ENCODE results near the gene ASPSCR1. TPM values are rescaled to one million over a fixed set of nuclear protein-coding genes. Genes with fewer than 3 reads are reported as not detected.

ASPSCR1 gene
- total and polyA plus RNA-seq, 2 of the 13 experiments (the other 11 are each of a cell fraction or from before 2014, with no cell fraction given), result 274 to 314 TPM

DNA sequence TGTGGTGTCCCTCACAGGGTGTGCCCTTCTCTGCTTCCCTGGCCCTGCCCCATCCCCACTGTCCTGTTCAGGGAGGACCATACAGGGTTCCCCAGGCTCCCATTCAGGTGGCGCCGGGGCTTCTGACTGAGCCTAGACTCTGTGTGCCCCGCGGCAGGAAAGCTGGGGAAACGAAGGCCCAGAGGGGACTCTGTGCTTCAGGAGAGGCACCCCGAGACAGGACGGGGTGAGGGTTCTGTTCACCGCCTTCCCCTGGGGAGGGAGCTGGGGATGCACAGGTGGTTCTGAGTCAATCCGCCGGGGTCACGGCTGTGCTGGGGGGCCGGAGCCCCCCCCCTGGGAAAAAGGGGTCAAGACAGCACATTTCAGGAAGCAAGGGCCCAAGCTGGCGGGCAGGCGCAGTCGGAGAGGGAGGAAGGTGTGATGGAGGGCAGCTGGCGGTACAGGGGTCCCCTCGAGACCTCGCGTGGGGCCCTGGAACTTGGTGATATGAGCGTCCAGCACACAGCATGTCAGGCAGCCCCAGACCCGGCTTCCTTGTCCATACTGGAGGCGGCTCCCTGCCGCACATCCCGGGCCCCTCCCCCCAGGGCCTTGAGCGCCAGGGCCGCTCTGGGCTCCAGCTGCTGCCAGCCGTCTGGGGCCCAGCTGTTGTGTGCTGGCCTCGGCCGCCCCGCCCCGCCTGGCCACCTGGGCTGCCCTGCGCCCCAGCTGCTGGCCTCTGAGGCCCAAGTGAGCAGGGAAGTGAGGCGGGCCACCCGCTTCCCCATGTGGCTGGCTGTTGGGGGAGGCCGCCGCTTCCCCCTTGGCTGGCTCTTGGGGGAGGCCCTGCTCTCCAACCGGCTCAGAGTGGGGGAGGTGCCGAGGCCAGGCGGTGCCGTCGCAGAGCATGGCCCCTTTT is 10.8 kb upstream of the ASPSCR1 start (continued):
- TF ChIP-seq, protein P1, sequence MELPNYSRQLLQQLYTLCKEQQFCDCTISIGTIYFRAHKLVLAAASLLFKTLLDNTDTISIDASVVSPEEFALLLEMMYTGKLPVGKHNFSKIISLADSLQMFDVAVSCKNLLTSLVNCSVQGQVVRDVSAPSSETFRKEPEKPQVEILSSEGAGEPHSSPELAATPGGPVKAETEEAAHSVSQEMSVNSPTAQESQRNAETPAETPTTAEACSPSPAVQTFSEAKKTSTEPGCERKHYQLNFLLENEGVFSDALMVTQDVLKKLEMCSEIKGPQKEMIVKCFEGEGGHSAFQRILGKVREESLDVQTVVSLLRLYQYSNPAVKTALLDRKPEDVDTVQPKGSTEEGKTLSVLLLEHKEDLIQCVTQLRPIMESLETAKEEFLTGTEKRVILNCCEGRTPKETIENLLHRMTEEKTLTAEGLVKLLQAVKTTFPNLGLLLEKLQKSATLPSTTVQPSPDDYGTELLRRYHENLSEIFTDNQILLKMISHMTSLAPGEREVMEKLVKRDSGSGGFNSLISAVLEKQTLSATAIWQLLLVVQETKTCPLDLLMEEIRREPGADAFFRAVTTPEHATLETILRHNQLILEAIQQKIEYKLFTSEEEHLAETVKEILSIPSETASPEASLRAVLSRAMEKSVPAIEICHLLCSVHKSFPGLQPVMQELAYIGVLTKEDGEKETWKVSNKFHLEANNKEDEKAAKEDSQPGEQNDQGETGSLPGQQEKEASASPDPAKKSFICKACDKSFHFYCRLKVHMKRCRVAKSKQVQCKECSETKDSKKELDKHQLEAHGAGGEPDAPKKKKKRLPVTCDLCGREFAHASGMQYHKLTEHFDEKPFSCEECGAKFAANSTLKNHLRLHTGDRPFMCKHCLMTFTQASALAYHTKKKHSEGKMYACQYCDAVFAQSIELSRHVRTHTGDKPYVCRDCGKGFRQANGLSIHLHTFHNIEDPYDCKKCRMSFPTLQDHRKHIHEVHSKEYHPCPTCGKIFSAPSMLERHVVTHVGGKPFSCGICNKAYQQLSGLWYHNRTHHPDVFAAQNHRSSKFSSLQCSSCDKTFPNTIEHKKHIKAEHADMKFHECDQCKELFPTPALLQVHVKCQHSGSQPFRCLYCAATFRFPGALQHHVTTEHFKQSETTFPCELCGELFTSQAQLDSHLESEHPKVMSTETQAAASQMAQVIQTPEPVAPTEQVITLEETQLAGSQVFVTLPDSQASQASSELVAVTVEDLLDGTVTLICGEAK (IDR thresholded peaks at IDR 0.05), result no peak
- TF ChIP-seq, protein P1 (CRISPR knock-in tag; IDR thresholded peaks at IDR 0.05), result peak; percentile 69; the same call in 1 of the 2 replicates
- TF ChIP-seq SAFB2 (CRISPR knock-in tag; IDR thresholded peaks at IDR 0.05; ENCODE audit: borderline replicate concordance, low read depth), result no peak; the same call in none of the 2 replicates
- TF ChIP-seq ZNF577 (CRISPR knock-in tag; IDR thresholded peaks at IDR 0.05; ENCODE audit: borderline replicate concordance, low read depth), result no peak
- peak; percentile 17; the same call in 1 of the 2 replicates for TF ChIP-seq ZFP90 (CRISPR knock-in tag; IDR thresholded peaks at IDR 0.05; ENCODE audit: borderline replicate concordance)
- TF ChIP-seq ZUFSP (CRISPR knock-in tag; IDR thresholded peaks at IDR 0.05; ENCODE audit: borderline replicate concordance), result no peak
- TF ChIP-seq ZMYM3 (CRISPR knock-in tag; IDR thresholded peaks at IDR 0.05), result peak; percentile 73
- TF ChIP-seq ETV5 (CRISPR knock-in tag; IDR thresholded peaks at IDR 0.05; ENCODE audit: borderline replicate concordance), result peak; percentile 47; the same call in 1 of the 2 replicates
- peak; percentile 80; the same call in 1 of the 2 replicates for TF ChIP-seq SMAD3 (CRISPR knock-in tag; IDR thresholded peaks at IDR 0.05)
- no peak for TF ChIP-seq NFRKB (IDR thresholded peaks at IDR 0.05)
- TF ChIP-seq NFE2 (CRISPR knock-in tag; IDR thresholded peaks at IDR 0.05), result no peak
- TF ChIP-seq SOX13 (IDR thresholded peaks at IDR 0.05), result no peak; the same call in 1 of the 2 replicates
- TF ChIP-seq SOX13 (CRISPR knock-in tag; conservative IDR thresholded peaks at IDR 0.05 in 1 of 2, IDR thresholded peaks at IDR 0.05 in 1 of 2), result peak in 1 of 2 experiments; percentile 84; a peak in 2 of 4 replicates
- no peak for TF ChIP-seq ZFP82 (CRISPR knock-in tag; IDR thresholded peaks at IDR 0.05; ENCODE audit: borderline replicate concordance)
- TF ChIP-seq CREB3 (CRISPR knock-in tag; IDR thresholded peaks at IDR 0.05), result no peak
- no peak for TF ChIP-seq ZFP36 (IDR thresholded peaks at IDR 0.05; ENCODE audit: borderline replicate concordance, low read depth, low read length, partially characterized antibody)
- peak; percentile 79; the same call in 1 of the 2 replicates for TF ChIP-seq ZNF792 (CRISPR knock-in tag; IDR thresholded peaks at IDR 0.05)
- no peak for TF ChIP-seq ZNF256 (CRISPR knock-in tag; conservative IDR thresholded peaks at IDR 0.05)
